HG03575 (cell line): ENCODE measurements around the gene ACBD7.

ENCODE experiments used
- ATAC-seq: cut with Tn5 transposase; IDR thresholded peaks from one replicate; pipeline ENCODE4 v1.9.1; 2021; ENCODE audit not compliant: unreplicated experiment, insufficient number of reproducible peaks, low FRiP score; ENCODE audit errors: extremely low read depth

The ACBD7 gene

GRCh38 chr10:15096661-15097010 lies 8.1 kb upstream of the ACBD7 start:
- ATAC-seq: peak; percentile 9

GRCh38 chr10:15092855-15093408 lies 4.4 kb upstream of the ACBD7 start:
- no peak for ATAC-seq

GRCh38 chr10:15091418-15091817 lies 2.8 kb upstream of the ACBD7 start:
- no peak for ATAC-seq

- ATAC-seq: no peak
These were observed 4.1 kb downstream of the ACBD7 start for GRCh38 chr10:15084502-15084922.

- ATAC-seq: no peak
These were observed 4.7 kb downstream of the ACBD7 start for GRCh38 chr10:15083674-15084501.

GRCh38 chr10:15075421-15075820 lies 13.2 kb downstream of the ACBD7 start:
- no peak for ATAC-seq

- ATAC-seq: no peak
These were observed 16.2 kb downstream of the ACBD7 start for GRCh38 chr10:15072358-15072757.

- ATAC-seq: no peak
These were observed 19.3 kb downstream of the ACBD7 start for GRCh38 chr10:15069230-15069629.

GRCh38 chr10:15068802-15069201 lies 19.8 kb downstream of the ACBD7 start:
- ATAC-seq: no peak

- ATAC-seq: no peak
These were observed 21.4 kb downstream of the ACBD7 start for GRCh38 chr10:15067154-15067553.

GRCh38 chr10:15060638-15061037 lies 27.9 kb downstream of the ACBD7 start:
- ATAC-seq: no peak

GRCh38 chr10:15059914-15060313 lies 28.7 kb downstream of the ACBD7 start:
- ATAC-seq: no peak

GRCh38 chr10:15058689-15059088 lies 29.9 kb downstream of the ACBD7 start:
- no peak for ATAC-seq

GRCh38 chr10:15053061-15053460 lies 35.5 kb downstream of the ACBD7 start:
- no peak for ATAC-seq

GRCh38 chr10:15052121-15052520 lies 36.5 kb downstream of the ACBD7 start:
- no peak for ATAC-seq

GRCh38 chr10:15049533-15049932 lies 39.0 kb downstream of the ACBD7 start:
- ATAC-seq: no peak

GRCh38 chr10:15046626-15047025 lies 42.0 kb downstream of the ACBD7 start:
- ATAC-seq: no peak

GRCh38 chr10:15045380-15045779 lies 43.2 kb downstream of the ACBD7 start:
- ATAC-seq: no peak

GRCh38 chr10:15043674-15044073 lies 44.9 kb downstream of the ACBD7 start, which contains the start of gene OLAH:
Gene OLAH (plus strand): TSS chr10:15043943. CDS start chr10:15047289, 3,346 bp downstream.
- no peak for ATAC-seq

- no peak for ATAC-seq
These were observed 50.2 kb downstream of the ACBD7 start for GRCh38 chr10:15038416-15038815.

GRCh38 chr10:15037691-15038090 lies 50.9 kb downstream of the ACBD7 start:
- no peak for ATAC-seq
